DMS79 treated with DMSO at 0.1 percent for 48 hours (cell line): ENCODE results near the gene MEGF6.

ENCODE experiments used
- DNase-seq: peaks from one replicate; lab custom pipeline; 2025; lab: John Stamatoyannopoulos, UW

MEGF6 gene

DNA sequence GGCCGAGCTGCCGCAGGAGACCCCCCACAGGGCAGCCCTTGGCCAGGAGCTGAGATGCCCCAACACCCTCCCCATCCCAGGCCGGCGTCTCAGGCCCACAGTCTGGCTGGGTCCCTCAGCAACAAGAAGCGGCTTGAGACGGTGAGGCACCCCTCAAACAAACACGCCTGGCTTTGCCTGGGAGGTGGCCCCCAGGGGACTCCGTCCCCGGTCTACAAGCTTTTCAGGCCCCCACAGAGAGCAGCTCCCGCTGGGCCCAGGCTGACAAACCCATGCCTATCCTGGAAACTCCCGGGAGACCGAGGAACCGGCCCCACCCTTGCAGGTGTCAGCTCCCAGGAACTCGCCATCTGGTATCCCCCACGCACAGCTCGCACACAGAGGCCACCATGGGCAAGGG, 89.9 kb downstream of the MEGF6 start:
- no peak for DNase-seq

DNA sequence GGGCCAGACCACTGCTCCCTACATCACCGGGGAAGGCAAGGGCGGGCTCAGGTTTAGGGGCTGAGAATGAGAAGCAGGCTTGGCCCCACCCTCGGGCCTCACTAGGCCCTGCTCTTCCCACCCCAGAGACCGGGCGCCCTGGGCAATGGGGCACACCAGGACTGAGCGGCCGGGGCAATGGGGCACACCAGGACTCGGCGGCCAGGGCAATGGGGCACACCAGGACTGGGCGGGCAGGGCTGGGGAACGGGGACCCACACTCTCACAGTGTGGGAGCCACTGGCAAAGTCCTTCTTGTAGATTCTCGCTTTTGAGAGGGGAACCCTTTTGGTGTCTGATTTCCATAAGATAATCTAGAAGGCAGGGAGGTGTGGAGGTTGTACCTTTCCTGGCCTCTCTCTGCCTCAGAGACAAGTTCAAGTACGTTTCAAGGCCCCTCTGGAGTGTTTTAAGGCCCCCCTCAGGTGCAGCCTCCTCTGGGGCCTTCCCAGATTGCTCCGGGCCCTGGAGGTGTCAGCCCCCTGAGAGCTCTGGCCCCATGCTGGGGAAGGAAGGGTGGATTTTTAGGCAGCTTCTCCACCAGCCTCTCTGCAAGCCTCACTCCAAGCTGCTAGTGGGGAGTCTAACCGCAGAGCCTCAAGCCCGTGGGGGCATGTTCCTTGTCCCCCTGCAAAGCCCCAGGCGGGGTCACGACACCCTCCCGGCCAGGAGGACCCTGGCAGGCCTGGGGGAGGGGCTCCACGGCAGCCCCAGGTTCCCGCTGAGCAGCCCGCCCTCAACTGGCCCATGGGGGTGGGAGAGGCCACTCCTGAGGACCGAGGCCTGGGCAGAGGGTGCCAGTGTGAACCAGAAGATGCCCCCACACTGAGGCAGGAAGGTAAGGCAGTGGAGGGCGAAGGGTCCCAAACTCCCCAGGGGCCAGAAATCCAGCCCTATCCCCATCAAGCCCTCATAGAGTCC, 90.6 kb downstream of the MEGF6 start:
- no peak for DNase-seq

GRCh38 chr1:3519301-3519885, 91.9 kb downstream of the MEGF6 start:
- DNase-seq: no peak

- DNase-seq: no peak
Measured at GRCh38 chr1:3518756-3519155, 92.6 kb downstream of the MEGF6 start.

- DNase-seq: no peak
Measured at GRCh38 chr1:3518256-3518655, 93.1 kb downstream of the MEGF6 start.

- no peak for DNase-seq
Measured at GRCh38 chr1:3516911-3517675, 94.2 kb downstream of the MEGF6 start.

DNA sequence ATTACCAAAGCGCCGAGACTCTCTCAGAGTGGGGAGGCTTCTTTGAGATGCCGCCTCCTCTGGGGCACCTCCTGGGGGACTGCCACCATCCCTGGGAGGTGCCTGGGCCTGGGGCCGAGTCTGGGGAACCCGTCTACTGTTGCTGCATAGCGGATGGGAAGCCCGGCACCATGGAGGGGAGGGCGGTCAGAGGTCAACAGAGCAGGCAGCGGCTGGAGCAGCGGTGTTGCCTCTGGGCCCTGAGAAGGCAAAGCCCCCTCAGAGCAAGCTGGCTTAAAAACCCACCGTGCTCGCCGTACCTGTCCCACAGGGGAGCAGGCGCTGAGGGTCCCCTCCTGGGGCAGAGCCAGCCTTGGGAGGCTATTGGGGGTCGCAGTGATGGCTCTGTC, 94.8 kb downstream of the MEGF6 start:
- no peak for DNase-seq

DNA sequence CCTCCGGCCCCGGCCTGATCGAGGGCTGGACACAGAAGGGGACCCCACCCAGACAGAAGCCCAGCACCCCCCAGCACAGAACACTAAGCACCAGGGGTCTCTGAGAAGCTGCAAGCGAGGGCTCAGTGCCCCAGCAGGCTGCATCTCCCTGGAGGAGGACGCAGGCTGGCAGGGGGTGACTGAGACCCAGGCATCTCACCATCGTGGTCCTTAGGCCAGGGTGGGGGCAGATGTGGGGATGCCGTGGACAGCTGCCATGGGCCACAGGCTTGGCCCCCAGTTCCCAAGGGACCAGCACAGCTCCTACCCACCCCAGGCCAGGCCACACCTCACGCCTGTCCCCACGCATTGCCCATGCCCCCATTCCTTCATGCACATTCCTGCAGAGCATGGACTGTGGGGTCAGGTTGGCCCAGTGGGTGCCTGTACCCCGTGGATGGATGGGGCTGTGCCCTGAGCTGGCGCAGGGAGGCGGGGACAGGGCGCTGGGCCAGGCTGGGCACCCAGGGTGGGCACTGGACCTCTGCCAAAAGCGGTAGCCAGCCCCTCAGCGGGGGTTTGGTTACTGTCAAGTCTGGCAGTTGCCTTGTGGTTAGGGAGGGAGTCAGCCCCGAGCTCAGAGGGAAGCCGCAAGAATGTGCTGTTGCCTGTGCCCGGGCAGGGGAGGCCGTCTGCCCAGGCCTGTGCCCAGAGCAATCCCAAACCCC, 95.4 kb downstream of the MEGF6 start:
- peak; percentile 78 for DNase-seq

GRCh38 chr1:3515272-3515671, 96.0 kb downstream of the MEGF6 start:
- no peak for DNase-seq

DNA sequence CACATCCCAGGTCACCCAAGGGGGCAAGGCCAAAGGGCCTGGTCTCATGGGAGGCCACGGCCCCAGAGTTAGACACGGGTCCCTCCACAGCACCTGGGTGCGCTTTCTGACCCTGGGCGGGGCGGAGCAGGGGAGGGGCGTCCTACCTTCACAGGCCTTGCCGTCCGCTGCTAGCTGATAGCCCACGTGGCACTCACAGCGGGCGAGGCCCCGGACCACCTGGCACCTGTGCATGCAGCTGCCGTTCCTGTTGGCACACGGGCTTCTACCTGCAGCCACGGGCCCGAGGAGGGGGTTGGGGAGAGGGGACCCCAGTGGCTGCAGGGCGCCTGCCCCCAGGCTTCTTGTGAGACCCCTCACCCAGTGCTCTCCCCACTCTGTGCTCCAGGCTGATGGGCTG, 96.9 kb downstream of the MEGF6 start:
- no peak for DNase-seq

DNA sequence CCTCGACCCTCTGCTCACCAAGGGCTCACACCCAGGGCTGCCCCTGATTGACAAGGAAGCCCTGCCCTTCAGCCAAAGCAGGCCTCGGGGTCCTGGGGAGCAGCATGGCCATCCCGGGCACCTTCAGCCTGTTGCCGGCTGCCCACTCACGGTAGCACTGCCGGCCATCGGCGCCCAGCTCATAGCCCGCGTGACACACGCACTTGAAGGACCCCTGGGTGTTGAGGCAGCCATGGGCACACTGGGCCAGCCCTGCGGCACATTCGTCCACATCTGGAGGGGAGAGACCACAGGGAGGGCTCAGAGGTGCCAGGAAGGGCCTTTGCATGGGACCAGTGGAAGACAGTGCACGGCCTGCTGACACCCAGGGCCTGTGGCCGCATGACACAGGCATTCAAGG, 99.5 kb downstream of the MEGF6 start:
- DNase-seq: no peak

GRCh38 chr1:3511306-3511705, 100.0 kb downstream of the MEGF6 start:
- DNase-seq: no peak

- DNase-seq: no peak
Measured at GRCh38 chr1:3510956-3511250, 100.4 kb downstream of the MEGF6 start.

DNA sequence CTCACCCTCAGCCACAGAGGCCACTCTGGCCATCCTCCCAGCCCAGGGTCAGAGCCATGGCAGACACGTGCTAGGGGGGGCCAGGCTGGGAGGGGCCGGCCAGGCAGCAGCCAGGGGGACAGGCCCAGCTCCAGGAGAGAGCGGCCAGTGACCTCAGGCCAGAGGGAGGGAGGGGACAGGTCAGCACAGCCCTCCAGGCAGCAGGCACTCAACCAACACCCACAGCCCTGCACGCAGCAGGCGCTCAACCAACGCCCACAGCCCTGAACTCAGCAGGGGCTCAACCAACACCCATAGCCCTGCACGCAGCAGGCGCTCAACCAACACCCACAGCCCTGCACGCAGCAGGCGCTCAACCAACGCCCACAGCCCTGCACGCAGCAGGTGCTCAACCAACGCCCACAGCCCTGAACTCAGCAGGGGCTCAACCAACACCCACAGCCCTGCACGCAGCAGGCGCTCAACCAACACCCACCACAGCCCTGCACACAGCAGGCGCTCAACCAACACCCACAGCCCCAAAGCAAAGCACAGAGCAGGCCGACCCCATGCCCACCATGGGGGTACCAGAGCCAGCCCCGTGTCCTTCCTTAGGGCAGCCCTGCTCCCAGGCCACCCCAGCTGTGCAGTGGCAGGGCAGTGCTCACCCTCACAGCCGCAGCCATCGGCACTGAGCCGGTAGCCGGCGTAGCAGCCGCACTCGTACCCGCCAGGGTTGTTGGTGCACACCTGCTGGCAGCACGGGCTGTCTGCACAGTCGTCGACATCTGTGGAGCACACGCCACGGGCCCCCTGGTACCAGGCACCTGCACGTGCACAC, 101.0 kb downstream of the MEGF6 start:
- no peak for DNase-seq

GRCh38 chr1:3509721-3510120, 101.6 kb downstream of the MEGF6 start:
- DNase-seq: no peak

- DNase-seq: no peak
Measured at GRCh38 chr1:3508757-3509415, 102.4 kb downstream of the MEGF6 start.

GRCh38 chr1:3507636-3508275, 103.6 kb downstream of the MEGF6 start:
- no peak for DNase-seq

- DNase-seq: no peak
Measured at GRCh38 chr1:3506943-3507342, 104.4 kb downstream of the MEGF6 start.

GRCh38 chr1:3506041-3506440, 105.3 kb downstream of the MEGF6 start:
- no peak for DNase-seq

- DNase-seq: no peak
Measured at GRCh38 chr1:3505161-3505560, 106.1 kb downstream of the MEGF6 start.

DNA sequence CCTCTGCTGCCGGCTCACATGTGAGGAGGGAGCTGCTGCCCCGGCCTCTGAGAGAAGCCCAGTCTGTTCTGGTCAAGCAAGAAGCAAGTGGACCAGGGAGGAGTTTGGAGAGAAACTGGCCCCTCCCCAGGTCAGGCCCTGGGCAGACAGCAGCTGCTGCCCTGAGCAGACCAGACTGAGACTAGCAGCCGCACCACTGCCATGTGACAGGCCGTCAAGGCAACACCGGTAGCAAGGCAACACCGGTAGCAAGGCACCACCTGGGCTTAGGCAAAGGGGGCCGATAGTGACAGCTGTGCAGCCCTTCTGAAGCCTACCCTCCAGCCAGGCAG, 106.5 kb downstream of the MEGF6 start:
- no peak for DNase-seq
